GM13976 (cell line): ENCODE measurements around the gene RABEP1.
"Not testable (repeated sequence)": the region's sequence is repeated elsewhere in the genome, so short reads cannot be mapped to it uniquely, and the experiment has no call there.

ENCODE experiments used
- DNase-seq: peaks from one replicate; pipeline ENCODE4 v3.0.0; 2012; ENCODE audit warnings: low spot score
- in situ Hi-C: fragments of 300-500 bp; cut with MboI; formaldehyde crosslinking; loops from one replicate; pipeline ENCODE4 v1.12.0; 2022; ENCODE audit warnings: low sequenced_read_pairs, mixed read lengths, inconsistent platforms; ENCODE audit not compliant: unreplicated experiment
- TF ChIP-seq, protein P1 (sequence below): IDR thresholded peaks from 2 replicates; pipeline ENCODE4 v1.5.1; 2012; ENCODE audit warnings: borderline replicate concordance, mild to moderate bottlenecking; ENCODE audit not compliant: insufficient read depth; ENCODE audit errors: extremely low read depth, missing control alignments, control extremely low read depth

The RABEP1 gene

DNA sequence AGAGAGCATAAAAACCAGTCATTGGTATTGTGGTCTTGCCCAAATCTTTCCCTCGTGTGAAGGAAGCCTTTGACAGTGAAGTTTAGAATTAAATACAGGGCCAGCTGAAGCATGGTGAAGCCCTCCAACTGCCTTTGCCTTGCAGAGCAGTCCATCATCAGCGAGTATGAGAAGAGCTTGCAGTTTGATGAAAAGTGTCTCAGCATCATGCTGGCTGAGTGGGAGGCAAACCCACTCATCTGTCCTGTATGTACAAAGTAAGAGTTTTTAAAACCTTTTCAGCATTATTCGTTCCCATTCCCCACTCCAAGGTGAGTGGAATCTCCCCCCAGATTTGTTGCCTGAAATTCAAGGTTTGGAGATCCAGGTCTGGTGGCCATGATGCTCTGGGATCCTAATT lies 143.7 kb downstream of the RABEP1 start:
- TF ChIP-seq, protein P1, sequence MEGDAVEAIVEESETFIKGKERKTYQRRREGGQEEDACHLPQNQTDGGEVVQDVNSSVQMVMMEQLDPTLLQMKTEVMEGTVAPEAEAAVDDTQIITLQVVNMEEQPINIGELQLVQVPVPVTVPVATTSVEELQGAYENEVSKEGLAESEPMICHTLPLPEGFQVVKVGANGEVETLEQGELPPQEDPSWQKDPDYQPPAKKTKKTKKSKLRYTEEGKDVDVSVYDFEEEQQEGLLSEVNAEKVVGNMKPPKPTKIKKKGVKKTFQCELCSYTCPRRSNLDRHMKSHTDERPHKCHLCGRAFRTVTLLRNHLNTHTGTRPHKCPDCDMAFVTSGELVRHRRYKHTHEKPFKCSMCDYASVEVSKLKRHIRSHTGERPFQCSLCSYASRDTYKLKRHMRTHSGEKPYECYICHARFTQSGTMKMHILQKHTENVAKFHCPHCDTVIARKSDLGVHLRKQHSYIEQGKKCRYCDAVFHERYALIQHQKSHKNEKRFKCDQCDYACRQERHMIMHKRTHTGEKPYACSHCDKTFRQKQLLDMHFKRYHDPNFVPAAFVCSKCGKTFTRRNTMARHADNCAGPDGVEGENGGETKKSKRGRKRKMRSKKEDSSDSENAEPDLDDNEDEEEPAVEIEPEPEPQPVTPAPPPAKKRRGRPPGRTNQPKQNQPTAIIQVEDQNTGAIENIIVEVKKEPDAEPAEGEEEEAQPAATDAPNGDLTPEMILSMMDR: no peak
- in situ Hi-C loops: loop anchor here (10.0 to 25.0 kb wide), 2 partner anchors 61 to 164 kb away; no protein-coding TSS in a partner anchor
- no peak for DNase-seq

DNA sequence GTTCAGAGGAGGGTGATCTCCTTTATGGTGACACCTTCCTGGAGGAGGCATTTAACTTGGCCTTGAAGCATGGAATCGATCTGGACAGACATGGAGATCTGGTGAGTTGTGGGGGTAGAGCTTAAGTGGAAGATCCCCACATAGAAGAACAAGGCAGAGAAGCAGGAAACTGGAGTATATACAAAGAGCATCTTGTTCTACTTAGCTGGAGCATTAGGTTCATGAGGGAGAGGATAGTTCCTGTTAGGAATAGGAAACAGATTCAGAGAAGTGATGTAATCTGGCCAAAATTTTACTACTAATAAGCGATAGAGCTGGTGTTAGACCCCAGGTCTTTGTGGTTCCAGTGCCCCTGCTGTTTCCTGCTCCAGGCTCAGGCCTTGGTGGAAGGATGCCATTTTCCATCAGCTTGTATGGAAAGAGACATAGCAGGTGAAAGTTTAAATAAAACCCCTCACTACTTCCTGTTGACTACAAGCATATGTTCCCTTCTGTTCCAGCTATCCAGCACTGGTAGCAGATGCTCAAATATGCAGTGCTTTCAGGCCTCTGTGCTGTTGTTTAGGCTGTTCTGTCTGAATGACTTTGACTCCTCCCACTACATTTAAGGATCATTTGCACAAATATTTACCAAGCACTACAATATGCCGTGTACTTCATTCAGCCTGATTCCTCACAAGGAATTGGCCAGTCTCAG lies 147.3 kb downstream of the RABEP1 start:
- DNase-seq: no peak
- TF ChIP-seq, protein P1: no peak
- in situ Hi-C loops: loop anchor here (10.0 to 25.0 kb wide), 2 partner anchors 65 to 167 kb away; no protein-coding TSS in a partner anchor

DNA sequence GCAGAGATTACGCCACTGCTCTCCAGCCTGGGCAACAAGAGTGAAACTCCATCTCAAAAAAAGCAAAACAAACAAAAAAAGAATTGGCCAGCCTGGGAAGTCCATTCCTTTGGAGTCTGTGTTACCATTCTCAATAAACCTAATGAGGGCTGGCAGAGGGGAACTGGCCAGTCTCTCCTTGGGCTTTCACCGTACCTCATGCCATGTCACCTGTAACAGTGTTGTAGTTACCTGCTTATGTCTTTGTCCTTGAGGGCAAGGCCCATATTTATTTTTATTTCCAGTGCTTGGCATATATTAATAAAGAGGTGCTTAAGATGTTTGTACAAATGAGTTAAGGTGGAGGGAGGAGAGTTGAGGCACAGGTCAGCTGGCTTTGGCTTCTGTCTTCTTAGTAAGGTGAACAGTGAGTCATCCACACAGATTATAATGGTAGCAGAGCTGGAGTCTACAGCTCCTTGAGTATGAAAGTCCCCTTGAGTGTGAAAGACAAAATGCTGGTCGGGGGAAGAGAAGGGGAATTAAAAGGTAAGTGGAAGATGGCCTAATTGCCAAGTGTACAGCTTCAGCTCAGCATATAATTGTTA lies 148.4 kb downstream of the RABEP1 start:
- in situ Hi-C loops: loop anchor here (25.0 kb wide), 1 partner anchor 168 kb away; no protein-coding TSS in a partner anchor
- no peak for DNase-seq
- TF ChIP-seq, protein P1: no peak

DNA sequence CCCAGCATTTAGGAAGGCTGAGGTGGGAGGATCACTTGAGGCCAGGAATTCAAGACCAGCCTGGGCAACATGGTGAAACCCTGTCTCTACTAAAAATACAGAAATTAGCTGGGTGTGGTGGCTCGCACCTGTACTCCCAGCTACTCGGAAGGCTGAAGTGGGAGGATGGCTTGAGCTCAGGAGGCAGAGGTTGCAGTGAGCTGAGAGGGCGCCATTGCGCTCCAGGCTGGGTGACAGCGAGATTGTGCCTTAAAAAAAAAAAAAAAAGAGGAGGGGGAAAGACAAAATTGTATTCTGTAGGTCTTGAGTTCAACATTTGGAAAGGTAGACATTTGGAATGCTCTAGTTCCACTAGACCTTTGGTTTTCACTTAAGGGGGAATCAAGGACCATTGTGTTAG lies 149.2 kb downstream of the RABEP1 start:
- not testable (repeated sequence) for DNase-seq
- in situ Hi-C loops: loop anchor here (25.0 kb wide), 1 partner anchor 169 kb away; no protein-coding TSS in a partner anchor

DNA sequence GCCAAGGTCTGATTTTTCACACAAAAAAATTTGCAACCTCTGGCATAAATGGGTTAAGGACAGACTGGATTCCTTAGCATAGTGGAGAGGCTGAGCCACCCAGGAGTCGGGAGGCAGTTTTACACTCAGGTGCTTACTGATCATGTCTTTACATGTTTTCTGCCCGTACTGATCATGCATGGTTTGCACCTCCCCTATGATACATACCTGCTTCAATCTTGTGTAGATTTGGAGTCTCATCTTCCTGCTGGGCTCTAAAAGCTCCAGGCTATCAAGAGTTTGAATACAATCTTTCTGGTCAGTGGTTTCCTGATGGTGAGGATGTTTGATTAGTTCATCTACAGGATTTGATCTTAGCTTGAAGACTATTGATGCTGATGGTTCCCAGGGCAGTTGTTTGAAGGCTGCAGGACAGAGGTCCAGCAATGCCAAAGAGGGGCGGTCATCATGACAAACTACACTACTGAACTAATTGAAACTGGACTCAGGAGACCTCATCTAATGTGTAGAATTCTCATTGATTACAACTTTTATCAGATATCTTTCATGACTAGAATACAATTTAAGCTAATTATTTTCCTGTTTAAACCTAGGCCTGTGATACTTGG lies 150.0 kb downstream of the RABEP1 start:
- in situ Hi-C loops: loop anchor here (25.0 kb wide), 1 partner anchor 170 kb away; no protein-coding TSS in a partner anchor
- TF ChIP-seq, protein P1: no peak
- no peak for DNase-seq

DNA sequence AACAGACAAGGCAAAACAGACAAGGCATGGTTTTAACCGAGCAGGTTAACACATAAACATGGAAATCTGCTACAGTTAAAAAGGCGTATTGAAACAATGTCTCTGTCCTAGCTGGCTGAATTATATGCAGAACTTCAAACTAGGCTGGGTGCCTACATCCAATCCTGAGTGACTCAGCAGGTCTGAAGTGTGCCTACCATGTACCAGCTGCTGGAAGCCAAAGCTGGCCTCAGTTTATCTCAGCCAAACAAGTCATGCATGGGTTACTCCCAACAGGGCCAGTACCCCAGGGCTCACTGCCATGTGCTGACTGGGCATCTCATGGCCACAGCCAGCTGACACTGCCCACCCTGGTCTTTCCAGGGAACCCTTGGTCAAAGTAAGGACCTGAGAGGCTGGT lies 152.9 kb downstream of the RABEP1 start:
- DNase-seq: no peak
- TF ChIP-seq, protein P1: no peak
- in situ Hi-C loops: loop anchor here (25.0 kb wide), 1 partner anchor 173 kb away; no protein-coding TSS in a partner anchor
